Ovary (tissue), 3 donors: Measurements from ENCODE around the gene C22orf42.

Experiments
- CTCF ChIP-seq, 3 donors: fragments of 450-650 bp in 2 of 3; fragments of 200-600 bp in 1 of 3; IDR thresholded peaks; one replicate each; pipeline versions ENCODE4 v1.5.1 to v1.8.0; 2016 to 2022; ENCODE audit warnings: antibody characterized with exemption in 3 of 3, mild to moderate bottlenecking in 1 of 3
- EP300 ChIP-seq: sonication (generic); formaldehyde crosslinking; IDR thresholded peaks from one replicate; pipeline ENCODE4 v1.6.1; 2017; ENCODE audit warnings: antibody characterized with exemption
- donor health status: DM: no; HTN: no; CAD: no.

DNA sequence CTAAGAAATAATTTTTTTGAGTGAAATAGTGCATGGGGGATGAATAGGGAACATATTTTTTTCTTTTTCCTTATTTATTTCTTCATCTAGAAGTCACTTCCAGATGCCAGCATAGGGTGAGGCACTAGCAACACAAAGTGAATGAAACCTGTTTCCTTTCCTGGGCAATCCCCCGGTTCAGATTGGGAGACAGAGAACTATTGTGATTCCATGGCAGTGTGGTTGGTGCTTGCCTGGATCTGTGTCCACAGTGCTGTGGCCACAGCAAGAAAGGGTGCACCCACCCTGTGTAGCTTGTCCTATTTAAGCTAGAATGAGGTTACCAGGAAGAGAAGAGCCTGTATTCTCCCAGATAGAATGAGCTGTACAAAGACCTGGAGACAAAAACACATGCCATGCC is 58.4 kb downstream of the C22orf42 start:
- no peak for TF ChIP-seq CTCF (IDR thresholded peaks at IDR 0.05)
- TF ChIP-seq EP300, result no peak
